GM19023 (cell line): ENCODE results near the gene SPTBN4.
"Not testable (repeated sequence)": the region's sequence is repeated elsewhere in the genome, so short reads cannot be mapped to it uniquely, and the experiment has no call there.

Experiments used
- ATAC-seq: cut with Tn5 transposase; IDR thresholded peaks from one replicate; pipeline ENCODE4 v1.9.1; 2021; ENCODE audit warnings: mild to moderate bottlenecking, moderate library complexity; ENCODE audit not compliant: unreplicated experiment

The SPTBN4 gene

DNA sequence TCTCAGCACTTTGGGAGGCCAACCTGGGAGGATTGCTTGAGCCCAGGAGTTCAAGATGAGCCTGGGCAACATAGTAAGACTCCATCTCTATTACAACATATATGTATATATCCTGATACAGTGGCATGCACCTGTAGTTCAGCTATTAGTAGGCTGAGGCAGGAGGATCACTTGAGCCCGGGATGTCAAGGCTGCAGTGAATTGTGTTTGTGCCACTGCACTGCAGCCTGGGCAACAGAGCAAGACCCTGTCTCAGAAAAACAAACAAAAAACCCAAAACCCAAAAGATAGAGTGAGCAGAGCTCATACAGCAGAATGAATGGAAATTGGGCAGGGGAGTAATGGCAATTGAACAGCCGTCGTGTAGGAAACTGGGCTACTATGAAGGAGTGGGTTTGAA is 92.6 kb downstream of the SPTBN4 start:
- ATAC-seq, result no peak

DNA sequence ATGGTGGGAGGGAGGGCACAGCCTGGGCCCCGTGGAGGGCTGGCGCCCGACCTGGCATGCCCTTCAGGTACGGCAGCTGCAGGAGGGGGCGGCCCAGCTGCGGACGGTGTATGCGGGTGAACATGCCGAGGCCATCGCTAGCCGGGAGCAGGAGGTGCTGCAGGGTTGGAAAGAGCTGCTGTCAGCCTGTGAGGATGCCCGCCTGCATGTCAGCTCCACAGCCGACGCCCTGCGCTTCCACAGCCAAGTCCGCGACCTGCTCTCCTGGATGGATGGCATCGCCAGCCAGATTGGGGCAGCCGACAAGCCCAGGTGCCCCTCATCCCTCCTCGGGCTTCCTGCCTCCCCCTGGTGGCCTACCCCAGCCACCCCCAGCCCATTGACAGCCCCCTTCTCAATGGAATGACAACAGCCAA is 93.3 kb downstream of the SPTBN4 start:
- ATAC-seq, result no peak

DNA sequence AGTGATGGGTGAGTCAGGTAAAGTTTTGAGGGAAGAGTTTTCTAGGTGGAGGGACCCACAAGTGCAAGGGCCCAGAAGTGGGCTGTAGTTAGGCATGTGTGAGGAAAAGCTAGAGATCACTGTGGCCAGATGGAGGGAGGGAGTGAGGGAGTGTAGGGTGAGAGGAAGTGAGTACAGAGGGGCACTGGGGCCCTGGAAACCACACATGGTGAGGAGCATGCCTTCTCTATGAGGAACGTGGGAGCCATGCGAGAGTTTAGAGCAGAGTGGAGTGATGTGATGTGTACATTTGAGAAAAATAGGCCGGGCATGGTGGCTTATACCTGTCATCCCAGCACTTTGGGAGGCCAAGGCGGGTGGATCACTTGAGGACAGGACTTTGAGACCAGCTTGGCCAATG is 95.1 kb downstream of the SPTBN4 start:
- ATAC-seq, result no peak

DNA sequence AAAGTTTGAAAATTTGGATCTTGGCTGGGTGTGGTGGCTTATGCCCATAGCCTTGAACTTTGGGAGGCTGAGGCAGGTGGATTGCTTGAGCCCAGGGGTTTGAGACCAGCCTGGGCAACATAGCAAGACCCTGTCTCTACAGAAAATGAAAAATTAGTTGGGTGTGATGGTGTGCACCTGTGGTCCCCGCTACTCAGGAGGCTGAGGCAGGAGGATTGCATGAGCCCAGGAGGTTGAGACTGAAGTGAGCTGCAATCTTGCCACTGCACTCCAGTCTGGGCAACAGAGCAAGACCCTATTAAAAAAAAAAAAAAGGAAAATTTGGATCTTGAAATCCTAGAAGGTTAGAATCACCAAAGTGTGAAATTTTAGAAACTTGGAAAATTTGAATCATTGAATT is 97.7 kb downstream of the SPTBN4 start:
- ATAC-seq, result not testable (repeated sequence)

DNA sequence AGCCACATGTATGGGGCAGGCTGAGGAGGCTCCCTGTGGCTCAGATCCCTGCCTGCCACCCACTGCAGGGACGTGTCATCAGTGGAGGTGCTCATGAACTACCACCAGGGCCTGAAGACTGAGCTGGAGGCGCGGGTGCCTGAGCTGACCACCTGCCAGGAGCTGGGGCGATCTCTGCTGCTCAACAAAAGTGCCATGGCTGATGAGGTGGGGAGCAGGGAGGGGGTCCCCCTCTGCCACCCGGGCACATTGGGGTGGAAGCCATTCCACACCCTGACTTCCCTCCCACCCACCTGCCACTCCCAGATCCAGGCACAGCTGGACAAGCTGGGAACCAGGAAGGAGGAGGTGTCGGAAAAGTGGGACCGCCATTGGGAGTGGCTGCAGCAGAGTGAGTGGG is 98.6 kb downstream of the SPTBN4 start:
- ATAC-seq, result no peak

DNA sequence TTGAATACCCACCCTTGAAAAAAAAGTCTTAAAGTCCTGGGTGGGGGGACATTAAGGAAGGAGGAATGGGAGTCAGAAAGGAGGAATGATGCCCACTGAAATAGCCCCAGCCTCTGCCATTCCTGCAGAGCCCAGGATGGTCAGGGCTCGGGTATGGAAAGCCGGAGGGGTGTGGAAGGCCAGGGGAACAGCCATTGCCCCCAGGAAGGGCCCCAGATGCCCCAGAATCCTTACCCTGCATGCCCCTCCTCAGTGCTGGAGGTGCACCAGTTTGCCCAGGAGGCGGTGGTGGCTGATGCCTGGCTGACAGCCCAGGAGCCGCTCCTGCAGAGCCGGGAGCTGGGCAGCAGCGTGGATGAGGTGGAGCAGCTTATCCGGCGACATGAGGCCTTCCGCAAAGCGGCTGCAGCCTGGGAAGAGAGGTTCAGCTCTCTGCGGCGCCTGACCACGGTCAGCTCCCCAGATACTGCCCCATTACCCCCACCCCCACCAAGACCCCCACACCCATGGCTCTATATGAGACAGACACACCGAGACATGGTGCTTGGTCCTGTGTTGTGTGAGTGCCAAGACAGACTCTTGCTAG is 99.2 kb downstream of the SPTBN4 start:
- ATAC-seq, result no peak

DNA sequence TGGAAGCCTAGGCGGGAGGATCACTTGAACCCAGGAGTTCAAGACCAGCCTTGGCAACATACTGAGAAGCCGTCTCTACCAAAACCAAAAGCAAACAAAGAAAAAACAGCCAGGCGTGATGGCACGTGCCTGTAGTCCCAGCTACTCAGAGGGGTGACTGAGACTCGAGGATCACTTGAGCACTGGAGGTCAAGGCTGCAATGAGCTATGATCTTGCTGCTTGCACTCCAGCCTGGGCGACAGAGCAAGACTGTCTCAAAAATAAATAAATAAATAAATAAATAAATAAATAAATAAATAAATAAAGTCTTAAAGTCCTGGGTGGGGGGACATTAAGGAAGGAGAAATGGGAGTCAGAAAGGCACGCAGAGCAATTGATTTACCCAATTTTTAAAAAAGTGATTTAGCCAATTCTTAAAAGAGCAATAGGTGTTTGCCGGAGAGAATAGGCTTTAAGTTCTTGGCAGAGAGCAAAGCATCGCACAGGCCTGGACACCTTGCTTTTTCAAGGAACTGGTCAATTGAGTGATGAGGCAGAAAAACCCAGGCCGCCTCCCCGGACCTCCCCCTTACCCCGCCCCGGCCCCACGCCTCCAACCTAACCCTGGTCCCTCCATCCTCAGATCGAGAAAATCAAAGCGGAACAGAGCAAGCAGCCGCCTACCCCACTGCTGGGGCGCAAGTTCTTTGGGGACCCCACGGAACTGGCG is 100.4 kb downstream of the SPTBN4 start:
- ATAC-seq, result no peak

DNA sequence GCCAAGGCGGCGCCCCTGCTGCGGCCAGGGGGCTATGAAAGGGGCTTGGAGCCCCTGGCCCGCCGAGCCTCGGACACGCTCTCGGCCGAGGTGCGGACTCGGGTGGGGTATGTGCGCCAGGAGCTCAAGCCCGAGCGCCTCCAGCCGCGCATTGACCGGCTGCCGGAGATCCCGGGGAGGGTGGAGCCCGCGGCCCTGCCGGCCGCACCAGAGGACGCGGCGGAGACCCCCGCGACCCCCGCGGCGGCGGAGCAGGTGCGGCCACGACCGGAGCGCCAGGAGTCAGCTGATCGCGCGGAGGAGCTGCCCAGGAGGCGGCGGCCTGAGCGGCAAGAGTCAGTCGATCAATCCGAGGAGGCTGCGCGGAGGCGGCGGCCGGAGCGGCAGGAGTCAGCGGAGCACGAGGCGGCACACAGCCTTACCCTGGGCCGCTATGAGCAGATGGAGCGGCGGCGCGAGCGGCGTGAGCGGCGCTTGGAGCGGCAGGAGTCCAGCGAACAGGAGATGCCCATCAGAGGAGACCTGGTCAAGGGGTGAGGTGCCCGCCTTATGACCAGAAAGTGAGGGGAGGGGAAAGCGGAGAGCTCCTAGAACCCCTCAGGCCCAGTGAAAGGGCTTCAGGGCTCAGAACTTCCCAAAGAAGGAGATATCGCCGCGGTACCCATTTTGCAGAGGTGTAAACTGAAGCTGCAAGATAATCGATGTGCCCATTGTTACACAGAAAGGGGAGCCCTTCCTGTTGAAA is 101.1 kb downstream of the SPTBN4 start:
- ATAC-seq, result no peak

DNA sequence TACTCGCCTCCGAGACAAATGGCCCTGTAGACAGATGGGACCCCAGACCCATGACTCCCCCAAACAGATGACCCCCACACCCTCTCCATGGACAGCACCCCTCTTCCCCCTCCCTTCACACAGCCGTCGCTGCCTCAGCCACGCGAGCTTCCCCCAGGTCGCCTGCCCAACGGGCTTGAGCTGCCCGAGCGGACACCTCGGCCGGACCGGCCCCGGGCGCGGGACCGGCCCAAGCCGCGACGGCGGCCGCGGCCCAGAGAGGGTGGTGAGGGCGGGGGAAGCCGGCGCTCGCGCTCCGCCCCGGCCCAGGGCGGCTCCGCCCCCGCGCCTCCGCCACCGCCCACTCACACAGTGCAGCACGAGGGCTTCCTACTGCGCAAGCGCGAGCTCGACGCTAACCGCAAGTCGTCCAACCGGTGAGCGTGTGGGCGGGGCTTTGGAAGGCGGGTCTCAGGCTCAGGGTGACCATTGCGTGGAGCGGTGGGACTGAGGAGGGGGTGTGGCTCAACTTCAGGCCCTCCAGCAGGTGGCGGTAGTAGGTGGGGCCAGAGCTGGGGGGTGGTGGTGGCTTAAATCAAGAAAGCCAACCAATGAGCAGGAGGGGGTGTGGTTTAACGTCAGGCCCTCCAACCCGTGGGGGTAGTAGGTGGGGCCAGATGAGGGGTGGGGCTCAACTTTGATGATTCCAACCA is 103.7 kb downstream of the SPTBN4 start:
- ATAC-seq, result peak; percentile 79

DNA sequence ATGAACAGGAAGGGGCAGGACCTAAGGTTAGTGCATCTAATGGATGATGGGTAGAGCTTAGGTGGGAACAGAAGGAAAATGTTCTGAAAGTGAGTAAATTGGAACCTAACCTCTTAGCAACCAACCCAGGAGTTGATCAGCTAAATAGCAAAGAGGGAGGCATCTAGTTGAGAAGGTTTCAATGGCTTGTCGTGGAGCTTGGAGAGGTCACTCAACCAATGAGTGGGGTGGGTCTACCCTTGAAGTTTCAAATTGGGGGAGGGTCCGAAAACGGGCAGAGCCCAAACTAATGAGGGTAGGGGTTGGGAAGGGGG is 104.2 kb downstream of the SPTBN4 start:
- no peak for ATAC-seq

DNA sequence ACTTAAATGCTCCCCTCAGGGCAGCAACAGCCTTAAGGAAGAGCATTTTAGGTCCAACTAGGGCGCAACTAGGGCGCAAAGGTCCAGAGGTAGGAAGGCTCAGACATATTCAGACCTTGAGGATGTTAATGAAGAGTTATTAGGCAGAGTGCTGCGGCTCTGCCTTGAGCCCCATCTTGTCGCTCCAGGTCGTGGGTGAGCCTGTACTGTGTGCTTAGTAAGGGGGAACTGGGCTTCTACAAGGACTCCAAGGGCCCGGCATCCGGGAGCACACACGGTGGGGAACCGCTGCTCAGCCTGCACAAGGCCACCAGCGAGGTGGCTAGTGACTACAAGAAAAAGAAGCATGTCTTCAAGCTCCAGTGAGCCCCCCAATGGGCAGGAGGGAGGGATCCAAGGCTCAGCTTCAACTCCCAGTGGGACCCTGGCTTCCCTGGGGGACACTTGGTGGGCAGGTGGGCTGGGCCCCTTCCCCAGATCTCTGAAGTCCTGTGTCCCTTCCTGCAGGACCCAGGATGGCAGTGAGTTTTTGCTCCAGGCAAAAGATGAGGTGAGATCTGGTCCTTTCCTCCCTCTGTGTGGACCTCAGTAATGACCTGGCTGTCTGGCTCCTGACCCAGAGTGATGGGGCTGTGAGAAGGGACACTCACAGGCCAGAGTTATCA is 105.2 kb downstream of the SPTBN4 start:
- no peak for ATAC-seq

DNA sequence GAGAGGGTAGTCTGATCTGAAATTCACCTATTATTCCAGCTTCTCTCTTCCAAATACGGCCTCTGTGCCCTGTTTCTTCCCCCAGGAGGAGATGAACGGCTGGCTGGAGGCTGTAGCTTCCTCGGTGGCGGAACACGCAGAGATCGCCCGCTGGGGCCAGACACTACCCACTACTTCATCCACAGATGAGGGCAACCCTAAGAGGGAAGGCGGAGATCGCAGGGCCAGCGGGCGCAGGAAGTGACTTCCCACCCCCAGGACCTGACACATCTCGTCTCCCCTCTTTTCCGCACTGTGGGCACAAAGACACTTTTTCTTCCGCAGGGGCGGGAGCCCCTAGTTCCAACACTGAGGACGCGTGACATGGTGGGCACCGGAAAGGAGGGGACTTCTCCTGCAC is 108.5 kb downstream of the SPTBN4 start:
- ATAC-seq, result no peak

DNA sequence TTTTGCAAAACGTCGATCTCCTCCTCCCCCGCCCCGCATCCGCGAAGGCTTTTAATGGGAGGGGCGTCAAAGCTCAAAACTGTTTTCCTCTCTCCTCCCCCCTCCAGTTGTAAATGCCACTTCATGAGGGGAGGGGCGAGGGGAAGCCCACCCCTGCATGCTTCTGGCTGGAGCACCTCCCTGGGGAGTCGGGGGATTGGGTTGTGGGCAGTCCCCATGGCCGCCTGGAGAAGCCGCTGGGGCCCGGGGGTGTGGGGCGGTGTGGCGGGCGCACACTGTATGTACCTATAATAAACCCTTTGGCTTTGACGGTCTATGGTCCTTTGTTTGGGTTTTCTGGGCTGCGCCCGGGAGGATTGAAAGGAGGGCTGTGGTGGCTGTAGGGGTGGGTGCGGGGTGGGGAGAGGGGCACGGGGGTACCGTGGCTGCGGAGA is 109.4 kb downstream of the SPTBN4 start:
- ATAC-seq, result peak; percentile 14

DNA sequence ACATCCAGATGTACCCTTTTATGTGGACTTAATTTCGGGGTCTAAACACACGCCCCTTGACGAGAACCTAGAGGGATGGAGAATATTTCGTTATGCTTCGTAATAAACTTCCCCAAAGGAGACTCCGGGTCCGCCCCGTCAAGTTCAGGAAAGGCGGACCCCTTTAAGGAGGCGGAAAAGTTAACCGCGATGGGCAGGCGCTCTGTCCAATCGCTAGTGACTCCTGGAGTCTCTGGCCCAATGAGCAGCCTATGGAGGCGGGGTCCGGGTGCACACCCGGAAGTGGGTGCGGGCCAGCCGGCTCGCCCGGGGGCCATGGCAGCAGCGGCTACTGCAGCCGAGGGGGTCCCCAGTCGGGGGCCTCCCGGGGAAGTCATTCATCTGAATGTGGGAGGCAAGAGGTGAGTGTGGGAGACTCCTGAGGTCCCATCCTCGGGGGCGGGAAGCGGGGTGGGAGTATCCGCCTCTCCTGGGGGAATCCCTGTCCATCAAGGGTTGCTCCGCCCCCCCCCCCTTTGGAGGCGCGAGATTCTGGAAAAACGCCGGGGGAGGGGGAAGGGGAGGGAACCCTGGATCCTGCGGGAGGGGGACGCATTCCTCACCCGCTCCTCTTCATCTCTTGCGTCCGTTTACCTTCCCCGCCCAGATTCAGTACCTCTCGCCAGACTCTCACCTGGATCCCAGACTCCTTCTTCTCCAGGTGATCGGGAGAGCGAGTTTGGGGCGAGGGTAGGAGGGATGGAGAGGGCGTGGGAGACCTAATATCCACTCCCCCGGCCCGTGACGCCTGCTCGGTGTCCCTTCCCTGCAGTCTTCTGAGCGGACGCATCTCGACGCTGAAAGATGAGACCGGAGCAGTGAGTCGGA is 110.0 kb downstream of the SPTBN4 start, which contains the start of gene SHKBP1:
Gene SHKBP1 (plus strand): TSS at position 289 of the 867 bp plus-strand sequence. CDS start 27 bp downstream, at position 316.
- peak; percentile 94 for ATAC-seq

DNA sequence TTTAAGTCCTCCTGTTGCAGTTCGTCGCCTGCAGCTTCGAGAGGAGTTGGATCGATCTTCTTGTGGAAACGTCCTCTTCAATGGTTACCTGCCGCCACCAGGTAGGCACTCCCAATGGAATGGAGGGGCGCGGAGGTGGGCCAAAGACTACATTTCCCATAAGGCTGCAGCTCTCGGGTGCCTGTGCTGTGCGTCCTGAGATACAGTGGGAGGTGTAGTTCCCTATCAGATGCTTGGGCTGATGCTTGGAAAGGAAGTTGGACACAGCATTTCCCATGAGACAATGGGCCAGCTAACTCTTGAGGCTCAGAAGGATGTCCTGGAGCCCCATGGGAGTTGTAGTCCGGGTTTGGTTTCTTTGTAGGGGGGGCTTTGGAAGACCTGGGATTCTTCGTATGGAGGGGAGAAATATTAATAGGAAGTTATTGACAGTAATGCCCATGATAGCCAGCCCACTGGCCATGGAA is 111.7 kb downstream of the SPTBN4 start:
- ATAC-seq, result no peak

DNA sequence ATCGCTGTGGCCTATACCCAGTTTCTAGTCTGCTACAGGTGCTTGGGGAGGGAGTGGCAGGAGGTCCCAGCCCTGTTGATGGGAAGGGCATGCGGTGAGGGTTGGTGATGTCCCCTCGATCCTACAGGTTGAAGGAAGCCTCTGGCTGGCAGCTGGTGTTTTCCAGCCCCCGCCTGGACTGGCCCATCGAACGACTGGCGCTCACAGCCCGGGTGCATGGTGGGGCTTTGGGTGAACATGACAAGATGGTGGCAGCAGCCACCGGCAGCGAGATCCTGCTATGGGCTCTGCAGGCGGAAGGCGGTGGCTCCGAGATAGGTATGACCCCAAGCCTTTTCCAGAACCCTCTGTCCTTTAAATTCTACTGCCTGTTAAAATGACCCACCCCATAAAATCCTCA is 113.8 kb downstream of the SPTBN4 start:
- no peak for ATAC-seq

DNA sequence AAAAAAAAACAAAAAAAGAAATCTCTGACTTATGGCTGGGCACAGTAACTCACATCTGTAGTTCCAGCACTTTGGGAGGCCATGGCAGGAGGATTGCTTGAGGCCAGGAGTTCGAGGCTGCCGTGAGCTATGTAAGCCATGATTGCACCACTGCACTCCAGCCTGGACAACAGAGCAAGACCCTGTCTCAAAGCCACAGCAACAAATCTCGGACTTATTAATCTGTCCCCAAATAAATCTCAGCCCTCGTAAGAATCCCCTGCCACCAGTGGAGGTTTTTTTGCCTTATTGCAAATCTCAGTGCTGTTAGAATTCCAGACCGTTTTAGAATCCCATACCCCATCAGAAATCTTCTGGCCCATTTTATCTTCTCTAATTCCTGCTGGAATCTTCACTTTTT is 114.7 kb downstream of the SPTBN4 start:
- no peak for ATAC-seq

DNA sequence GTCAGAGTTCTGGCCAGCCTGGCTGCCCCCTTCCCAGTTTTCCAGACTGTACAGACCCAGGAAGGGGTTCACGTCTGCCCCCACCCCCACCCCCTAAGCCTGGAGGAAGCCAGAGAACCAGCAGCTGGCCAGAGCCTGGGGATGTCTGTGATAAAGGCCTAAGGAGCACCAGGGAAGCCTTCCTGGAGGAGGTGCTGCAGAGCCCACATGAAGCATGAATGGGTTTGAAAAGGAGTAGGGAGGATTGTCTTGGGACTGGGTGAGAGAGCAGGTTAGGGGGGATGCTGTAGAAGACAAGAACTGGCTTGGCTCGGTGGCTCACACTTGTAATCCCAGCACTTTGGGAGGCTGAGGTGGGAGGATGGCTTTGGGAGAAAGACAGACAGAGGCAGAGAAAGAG is 115.7 kb downstream of the SPTBN4 start:
- ATAC-seq, result no peak

DNA sequence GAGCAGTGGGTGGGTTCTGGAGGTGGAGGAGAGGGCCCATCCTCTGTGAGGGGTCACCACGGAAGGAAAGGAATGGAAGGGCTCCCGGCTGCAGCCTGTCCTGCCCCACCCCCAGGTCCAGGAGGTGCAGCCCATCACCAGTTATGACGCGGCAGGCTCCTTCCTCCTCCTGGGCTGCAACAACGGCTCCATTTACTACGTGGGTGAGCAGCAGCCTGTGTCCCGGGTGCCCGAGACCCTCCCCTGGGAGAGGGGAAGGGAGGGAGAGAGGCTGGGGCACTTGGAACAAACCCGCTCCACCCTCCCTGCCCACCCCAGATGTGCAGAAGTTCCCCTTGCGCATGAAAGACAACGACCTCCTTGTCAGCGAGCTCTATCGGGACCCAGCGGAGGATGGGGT is 116.5 kb downstream of the SPTBN4 start:
- ATAC-seq, result no peak

DNA sequence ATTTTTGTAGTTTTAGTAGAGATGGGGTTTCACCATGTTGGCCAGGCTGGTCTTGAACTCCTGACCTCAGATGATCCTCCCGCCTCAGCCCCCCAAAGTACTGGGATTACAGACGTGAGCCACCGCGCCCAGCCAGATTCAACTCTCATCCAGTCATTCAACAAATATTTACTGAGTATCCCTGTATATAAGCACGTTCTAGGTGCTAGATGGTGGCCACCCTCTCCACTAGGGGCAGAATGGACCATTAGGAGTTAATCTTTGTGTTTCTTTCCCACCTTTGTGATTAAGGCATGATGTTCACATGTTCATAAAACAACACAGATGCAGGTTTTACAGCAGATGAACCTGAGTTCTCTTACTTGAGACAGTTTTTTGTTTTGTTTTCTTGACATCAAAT is 117.2 kb downstream of the SPTBN4 start:
- ATAC-seq, result no peak
